A673 (cell line): ENCODE results near the gene CIITA. TPM values are rescaled to one million over a fixed set of nuclear protein-coding genes. Genes with fewer than 3 reads are reported as not detected.

Experiments
- BruUV-seq: library from RNA; stranded (reverse); fragments of 400-500 nt; replicated peaks from 2 replicates; lab custom pipeline; 2021; lab: Mats Ljungman, UMichigan
- CTCF ChIA-PET: fragments of 300-600 bp; sonication (Branson Sonifier 250); formaldehyde crosslinking; loops from one replicate; lab custom pipeline; 2022; ENCODE audit warnings: antibody characterized with exemption; lab: Charles Lee
- POLR2A ChIA-PET: fragments of 300-600 bp; sonication (Branson Sonifier 250); formaldehyde crosslinking; loops from one replicate; lab custom pipeline; 2022; ENCODE audit warnings: antibody characterized with exemption; ENCODE audit not compliant: low non-redundant PET; lab: Charles Lee
- DNase-seq: peaks from one replicate; pipeline ENCODE4 v3.0.0-alpha.2; 2015; ENCODE audit warnings: low spot score
- H3K27ac ChIP-seq: fragments of 200-600 bp; sonication (generic); 2 replicates; pipeline ENCODE4 v1.5.1; 2016; ENCODE audit warnings: mixed run types, low read depth, mild to moderate bottlenecking, mixed read lengths, antibody characterized with exemption, low read length; ENCODE audit not compliant: poor library complexity, severe bottlenecking
- H3K27me3 ChIP-seq: fragments of 200-600 bp; sonication (generic); replicated peaks from 2 replicates; pipeline ENCODE4 v1.6.1; 2017; ENCODE audit warnings: mixed run types, low read depth, mild to moderate bottlenecking, mixed read lengths, antibody characterized with exemption, low read length; ENCODE audit not compliant: insufficient read depth, poor library complexity
- H3K36me3 ChIP-seq: fragments of 200-600 bp; sonication (generic); 2 replicates; pipeline ENCODE4 v1.6.1; 2016; ENCODE audit warnings: mixed run types, mild to moderate bottlenecking, mixed read lengths, antibody characterized with exemption, low read length; ENCODE audit not compliant: insufficient read depth, poor library complexity, severe bottlenecking
- H3K4me1 ChIP-seq: fragments of 200-600 bp; sonication (generic); 2 replicates; pipeline ENCODE4 v1.6.1; 2017; ENCODE audit warnings: mixed run types, mild to moderate bottlenecking, mixed read lengths, antibody characterized with exemption, low read length; ENCODE audit not compliant: insufficient read depth, poor library complexity, severe bottlenecking
- H3K4me3 ChIP-seq: fragments of 200-600 bp; sonication (generic); 2 replicates; pipeline ENCODE4 v1.5.1; 2016; ENCODE audit warnings: low read depth, mixed run types, mild to moderate bottlenecking, mixed read lengths, low read length; ENCODE audit not compliant: poor library complexity, severe bottlenecking
- H3K9me3 ChIP-seq: fragments of 200-600 bp; sonication (generic); 2 replicates; pipeline ENCODE4 v1.6.1; 2016; ENCODE audit warnings: mixed run types, low read depth, mild to moderate bottlenecking, mixed read lengths, antibody characterized with exemption, low read length; ENCODE audit not compliant: poor library complexity, severe bottlenecking
- EZH2 ChIP-seq: fragments of 200-600 bp; sonication (generic); IDR thresholded peaks from 2 replicates; pipeline ENCODE4 v1.6.1; 2017; ENCODE audit warnings: borderline replicate concordance, low read depth, mild to moderate bottlenecking, mixed read lengths, antibody characterized with exemption, low read length; ENCODE audit not compliant: poor library complexity, severe bottlenecking
- intact Hi-C: fragments of 100-400 bp; cut with micrococcal nuclease; formaldehyde crosslinking; loops from one replicate; pipeline ENCODE4 v1.10.0; 2022; ENCODE audit not compliant: unreplicated experiment
- total RNA-seq: library from RNA; stranded (reverse); gene quantifications from 2 replicates; pipeline ENCODE4 v1.2.3, GENCODE V29; 2021
- TF ChIP-seq, protein P1 (sequence below): fragments of 300-800, 200-600 bp; sonication (generic); conservative IDR thresholded peaks from 2 replicates; pipeline ENCODE4 v1.5.1; 2017; ENCODE audit warnings: low read depth, mild to moderate bottlenecking, antibody characterized with exemption, low read length, moderate library complexity, mixed read lengths

Gene CIITA
- total RNA-seq, 1 experiment from 2014 or later, result not detected

DNA sequence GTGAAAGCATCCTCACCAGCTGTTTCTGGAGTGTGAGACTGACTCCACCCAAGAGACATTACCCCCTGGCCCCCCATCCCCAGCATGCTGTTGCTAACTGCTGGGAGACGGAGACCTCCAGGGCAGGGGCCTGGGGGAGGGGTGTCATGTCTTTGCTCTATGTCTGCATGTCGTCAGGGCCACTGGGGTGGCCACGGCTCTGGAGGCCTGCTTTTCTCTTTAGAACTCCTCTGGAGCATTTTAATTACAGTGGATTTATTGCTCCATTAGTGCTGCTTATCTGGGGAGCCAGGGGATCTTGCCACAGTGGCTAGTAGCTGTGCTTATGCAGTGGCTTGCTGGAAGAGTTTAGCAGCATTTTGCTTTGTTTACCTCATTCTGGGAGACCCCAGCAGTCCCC lies 99.6 kb downstream of the CIITA start:
- ChIA-PET POLR2A (no interaction called here), CTCF (no interaction called here)
- H3K27me3 ChIP-seq, result no peaks in the 10 kb centered on the region
- no peak for DNase-seq
- H3K4me3 ChIP-seq, result no peak overlapping the region
- no peaks in the 10 kb centered on the region for H3K9me3 ChIP-seq
- H3K36me3 ChIP-seq, result peaks cover 5% of the 10 kb centered on the region
- H3K4me1 ChIP-seq, result no peaks in the 10 kb centered on the region
- no peak overlapping the region for H3K27ac ChIP-seq
- intact Hi-C loops, result no loop called here
- BruUV-seq, result no TSS peak
- TF ChIP-seq, protein P1, sequence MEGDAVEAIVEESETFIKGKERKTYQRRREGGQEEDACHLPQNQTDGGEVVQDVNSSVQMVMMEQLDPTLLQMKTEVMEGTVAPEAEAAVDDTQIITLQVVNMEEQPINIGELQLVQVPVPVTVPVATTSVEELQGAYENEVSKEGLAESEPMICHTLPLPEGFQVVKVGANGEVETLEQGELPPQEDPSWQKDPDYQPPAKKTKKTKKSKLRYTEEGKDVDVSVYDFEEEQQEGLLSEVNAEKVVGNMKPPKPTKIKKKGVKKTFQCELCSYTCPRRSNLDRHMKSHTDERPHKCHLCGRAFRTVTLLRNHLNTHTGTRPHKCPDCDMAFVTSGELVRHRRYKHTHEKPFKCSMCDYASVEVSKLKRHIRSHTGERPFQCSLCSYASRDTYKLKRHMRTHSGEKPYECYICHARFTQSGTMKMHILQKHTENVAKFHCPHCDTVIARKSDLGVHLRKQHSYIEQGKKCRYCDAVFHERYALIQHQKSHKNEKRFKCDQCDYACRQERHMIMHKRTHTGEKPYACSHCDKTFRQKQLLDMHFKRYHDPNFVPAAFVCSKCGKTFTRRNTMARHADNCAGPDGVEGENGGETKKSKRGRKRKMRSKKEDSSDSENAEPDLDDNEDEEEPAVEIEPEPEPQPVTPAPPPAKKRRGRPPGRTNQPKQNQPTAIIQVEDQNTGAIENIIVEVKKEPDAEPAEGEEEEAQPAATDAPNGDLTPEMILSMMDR, result no peak

GRCh38 chr16:10978124-10978523 lies 101.1 kb downstream of the CIITA start:
- H3K4me1 ChIP-seq, result no peaks in the 10 kb centered on the region
- CTCF ChIA-PET, result no interaction called here
- peaks cover under 1% of the 10 kb centered on the region for H3K36me3 ChIP-seq
- H3K27ac ChIP-seq, result no peak overlapping the region
- H3K9me3 ChIP-seq, result no peaks in the 10 kb centered on the region
- no peaks in the 10 kb centered on the region for H3K27me3 ChIP-seq
- no peak for DNase-seq
- no peak overlapping the region for H3K4me3 ChIP-seq
- intact Hi-C loops, result no loop called here
- TF ChIP-seq, protein P1, result no peak
- no peak for TF ChIP-seq EZH2
- POLR2A ChIA-PET, result no interaction called here
- BruUV-seq, result no TSS peak

- Histone ChIP-seq H3K9me3 (no peaks in the 10 kb centered on the region), H3K36me3 (no peaks in the 10 kb centered on the region), H3K4me1 (no peaks in the 10 kb centered on the region), H3K4me3 (no peak overlapping the region), H3K27ac (no peak overlapping the region), H3K27me3 (no peaks in the 10 kb centered on the region)
- intact Hi-C loops, result no loop called here
- CTCF ChIA-PET, result no interaction called here
- TF ChIP-seq, protein P1, result no peak
- TF ChIP-seq EZH2, result no peak
- POLR2A ChIA-PET, result no interaction called here
- DNase-seq, result no peak
- BruUV-seq, result no TSS peak
Observed at GRCh38 chr16:10978871-10979446, 102.0 kb downstream of the CIITA start.
